A549 (cell line): ENCODE measurements around the gene ALDH1A1.

ENCODE experiments used
- ESRRA ChIP-seq: fragments of 150-350 bp; IDR thresholded peaks from 2 replicates; pipeline ENCODE4 v1.6.1; 2014; ENCODE audit warnings: mild to moderate bottlenecking, low read length, borderline replicate concordance
- JUN ChIP-seq, 2 experiments: fragments of >200 bp; sonication (Bioruptor Twin); formaldehyde crosslinking; IDR thresholded peaks; 2 replicates in 1 of 2; 3 replicates in 1 of 2; pipeline ENCODE4 v1.6.1; 2016 to 2017
- MYC ChIP-seq: IDR thresholded peaks from 2 replicates; pipeline ENCODE4 v1.6.1; 2012; ENCODE audit warnings: mild to moderate bottlenecking, inconsistent platforms, low read length, improper control_type of control experiment, borderline replicate concordance
- POLR2A ChIP-seq: IDR thresholded peaks from 2 replicates; pipeline ENCODE4 v1.6.1; 2012; ENCODE audit warnings: mild to moderate bottlenecking, low read length

DNA sequence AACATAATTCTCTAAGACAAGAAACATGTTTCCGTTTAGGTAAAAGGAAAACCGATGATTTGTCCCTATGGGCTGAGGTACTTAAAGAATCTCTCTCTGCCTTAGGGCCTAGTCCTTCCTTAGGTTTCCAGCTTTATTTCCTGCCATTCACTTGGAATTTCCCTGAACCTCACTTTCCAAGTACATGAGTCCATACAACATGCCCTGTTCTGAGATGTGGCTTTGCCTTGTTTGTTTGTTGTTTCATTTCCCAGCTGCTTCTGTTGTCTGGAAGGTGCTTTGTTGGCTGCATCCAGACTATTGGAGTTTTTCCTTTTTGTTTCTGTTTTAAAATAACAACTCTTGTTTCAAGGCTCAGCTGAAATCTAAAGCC lies 95.2 kb downstream of the ALDH1A1 start:
- TF ChIP-seq POLR2A (no peak), ESRRA (no peak), MYC (no peak), JUN (IDR thresholded peaks at IDR 0.05) (no peak)
